ENCODE data around the gene RGL4. TPM values are rescaled to one million over a fixed set of nuclear protein-coding genes. Genes with fewer than 3 reads are reported as not detected.

The RGL4 gene
- total and polyA plus RNA-seq, 8 donors = 0.15 to 5.8 (median 4.4) TPM

DNA sequence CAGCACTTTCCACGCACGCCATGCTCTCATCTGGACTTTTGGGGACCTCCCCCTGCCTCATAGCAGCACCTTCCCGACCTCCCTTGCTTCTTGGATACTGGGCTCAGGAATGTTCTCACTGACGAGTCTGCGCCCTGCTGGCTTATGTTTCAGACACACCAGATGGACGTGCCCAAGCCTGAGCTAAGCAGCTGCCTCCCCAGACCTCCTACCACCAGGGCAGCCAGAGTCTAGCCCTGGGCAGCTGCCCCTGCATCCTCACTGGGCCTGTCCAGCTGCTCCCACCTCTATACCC, 13.2 kb upstream of the RGL4 start:
- ATAC-seq (no peak), DNase-seq (no peak)
- H3K27ac ChIP-seq = no peak overlapping the region
- no peaks in the 10 kb centered on the region for H3K27me3 ChIP-seq
- H3K9me3 ChIP-seq = no peaks in the 10 kb centered on the region
- H3K36me3 ChIP-seq = peaks cover 0 to 25% of the 10 kb centered on the region in 2 donors
- H3K4me3 ChIP-seq = no peak overlapping the region
- intact Hi-C loops (cut with DNase I) = no loop called here
- H3K4me1 ChIP-seq = peaks cover 0 to 13% of the 10 kb centered on the region in 2 donors
- TF ChIP-seq, protein P1, sequence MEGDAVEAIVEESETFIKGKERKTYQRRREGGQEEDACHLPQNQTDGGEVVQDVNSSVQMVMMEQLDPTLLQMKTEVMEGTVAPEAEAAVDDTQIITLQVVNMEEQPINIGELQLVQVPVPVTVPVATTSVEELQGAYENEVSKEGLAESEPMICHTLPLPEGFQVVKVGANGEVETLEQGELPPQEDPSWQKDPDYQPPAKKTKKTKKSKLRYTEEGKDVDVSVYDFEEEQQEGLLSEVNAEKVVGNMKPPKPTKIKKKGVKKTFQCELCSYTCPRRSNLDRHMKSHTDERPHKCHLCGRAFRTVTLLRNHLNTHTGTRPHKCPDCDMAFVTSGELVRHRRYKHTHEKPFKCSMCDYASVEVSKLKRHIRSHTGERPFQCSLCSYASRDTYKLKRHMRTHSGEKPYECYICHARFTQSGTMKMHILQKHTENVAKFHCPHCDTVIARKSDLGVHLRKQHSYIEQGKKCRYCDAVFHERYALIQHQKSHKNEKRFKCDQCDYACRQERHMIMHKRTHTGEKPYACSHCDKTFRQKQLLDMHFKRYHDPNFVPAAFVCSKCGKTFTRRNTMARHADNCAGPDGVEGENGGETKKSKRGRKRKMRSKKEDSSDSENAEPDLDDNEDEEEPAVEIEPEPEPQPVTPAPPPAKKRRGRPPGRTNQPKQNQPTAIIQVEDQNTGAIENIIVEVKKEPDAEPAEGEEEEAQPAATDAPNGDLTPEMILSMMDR (IDR thresholded peaks at IDR 0.05) = no peak

- peaks cover 0 to 30% of the 10 kb centered on the region in 2 donors for H3K36me3 ChIP-seq
- no peaks in the 10 kb centered on the region for H3K27me3 ChIP-seq
- no peak for DNase-seq
- peaks cover 0 to 13% of the 10 kb centered on the region in 2 donors for H3K4me1 ChIP-seq
- intact Hi-C loops (cut with DNase I) = no loop called here
- TF ChIP-seq, protein P1 (IDR thresholded peaks at IDR 0.05) = no peak
- no peak overlapping the region for H3K27ac ChIP-seq
- no peak for ATAC-seq
- no peaks in the 10 kb centered on the region for H3K9me3 ChIP-seq
- H3K4me3 ChIP-seq = no peak overlapping the region
Measured at GRCh38 chr22:23678133-23678532, 12.7 kb upstream of the RGL4 start.

- Histone ChIP-seq H3K9me3 (no peaks in the 10 kb centered on the region), H3K4me3 (no peak overlapping the region), H3K36me3 (peaks cover 0 to 42% of the 10 kb centered on the region in 2 donors), H3K4me1 (peaks cover 0 to 5% of the 10 kb centered on the region in 2 donors), H3K27ac (no peak overlapping the region), H3K27me3 (no peaks in the 10 kb centered on the region)
- ATAC-seq = no peak
- intact Hi-C loops (cut with DNase I) = no loop called here
- TF ChIP-seq, protein P1 (IDR thresholded peaks at IDR 0.05) = no peak
- DNase-seq = peak in 1 of 4 donors; percentile 51
Measured at GRCh38 chr22:23681026-23681809, 9.6 kb upstream of the RGL4 start.

- intact Hi-C loops (cut with DNase I) = no loop called here
- TF ChIP-seq, protein P1 (IDR thresholded peaks at IDR 0.05) = no peak
- no peak for ATAC-seq
- no peak overlapping the region for H3K27ac ChIP-seq
- H3K4me3 ChIP-seq = no peak overlapping the region
- H3K27me3 ChIP-seq = no peaks in the 10 kb centered on the region
- no peaks in the 10 kb centered on the region for H3K4me1 ChIP-seq
- no peaks in the 10 kb centered on the region for H3K9me3 ChIP-seq
- peaks cover 0 to 42% of the 10 kb centered on the region in 2 donors for H3K36me3 ChIP-seq
- no peak for DNase-seq
Measured at GRCh38 chr22:23682077-23682476, 8.7 kb upstream of the RGL4 start.

DNA sequence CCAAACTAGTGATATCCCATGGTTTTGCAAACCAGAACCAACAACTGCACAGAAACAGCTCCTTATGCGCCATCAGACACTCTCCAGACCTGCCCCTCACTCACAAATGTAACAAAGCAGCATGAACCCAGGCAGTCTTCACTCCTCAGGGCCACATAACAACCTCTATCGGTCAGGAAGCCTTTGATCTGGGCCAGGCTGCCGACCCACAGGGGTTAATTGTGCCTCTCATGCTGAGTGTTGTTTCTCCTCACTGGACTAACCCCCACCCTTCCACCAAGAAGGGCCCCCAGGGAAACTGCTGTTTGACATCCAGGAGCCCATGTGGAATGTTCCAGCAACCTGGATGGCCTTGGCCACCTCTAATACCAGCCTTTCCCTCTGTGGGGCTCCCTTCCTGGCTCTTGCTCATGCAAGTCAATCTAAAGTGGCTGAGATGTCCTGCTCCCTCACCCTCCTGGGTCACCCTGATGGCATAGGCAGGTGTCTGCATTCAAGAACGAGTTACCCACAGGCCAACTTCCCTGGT, 7.9 kb upstream of the RGL4 start:
- no peak for ATAC-seq
- H3K27ac ChIP-seq = no peak overlapping the region

More for the DNA sequence above, 7.9 kb upstream of the RGL4 start:
- intact Hi-C loops (cut with DNase I) = no loop called here
- no peak overlapping the region for H3K4me3 ChIP-seq
- no peak for DNase-seq
- TF ChIP-seq, protein P1 (IDR thresholded peaks at IDR 0.05) = no peak
- H3K9me3 ChIP-seq = no peaks in the 10 kb centered on the region
- H3K27me3 ChIP-seq = no peaks in the 10 kb centered on the region
- H3K36me3 ChIP-seq = peaks cover 0 to 44% of the 10 kb centered on the region in 2 donors
- H3K4me1 ChIP-seq = no peaks in the 10 kb centered on the region
